SU-DHL-6 (cell line): ENCODE measurements around the gene PCDHGA12.

ENCODE experiments used
- H2AFZ ChIP-seq: fragments of 200-600 bp; sonication (generic); 2 replicates; pipeline ENCODE4 v1.6.1; 2014; ENCODE audit warnings: low read depth, mild to moderate bottlenecking, moderate library complexity, mixed read lengths, antibody characterized with exemption, low read length; ENCODE audit not compliant: severe bottlenecking
- H3F3A ChIP-seq: fragments of 200-600 bp; shearing (Covaris generic); 2 replicates; pipeline ENCODE4 v1.6.0; 2016; ENCODE audit warnings: antibody characterized with exemption, mild to moderate bottlenecking; ENCODE audit not compliant: insufficient read depth
- H3K27ac ChIP-seq: fragments of 200-600 bp; sonication (generic); 2 replicates; pipeline ENCODE4 v1.5.1; 2016; ENCODE audit warnings: low read depth, mild to moderate bottlenecking, low read length, moderate library complexity, mixed read lengths
- H3K27me3 ChIP-seq: fragments of 200-600 bp; sonication (generic), shearing (Covaris generic); 2 replicates; pipeline ENCODE4 v1.6.0; 2014; ENCODE audit warnings: mild to moderate bottlenecking, low read length
- H3K36me3 ChIP-seq: fragments of 200-600 bp; sonication (generic); 2 replicates; pipeline ENCODE4 v1.6.1; 2014; ENCODE audit warnings: mild to moderate bottlenecking, low read length, mixed read lengths
- H3K4me2 ChIP-seq: fragments of 300-600, 200-600 bp; shearing (Covaris generic), sonication (generic); 2 replicates; pipeline ENCODE4 v1.6.0; 2014; ENCODE audit warnings: low read length, low read depth, mild to moderate bottlenecking; ENCODE audit not compliant: poor library complexity, severe bottlenecking
- H3K4me3 ChIP-seq: fragments of 200-600 bp; sonication (generic); 2 replicates; pipeline ENCODE4 v1.5.1; 2014; ENCODE audit warnings: antibody characterized with exemption, low read length, mild to moderate bottlenecking, mixed read lengths; ENCODE audit not compliant: insufficient read depth, poor library complexity, severe bottlenecking
- H3K79me2 ChIP-seq: fragments of 200-600 bp; sonication (generic); 2 replicates; pipeline ENCODE4 v1.6.1; 2014; ENCODE audit warnings: mild to moderate bottlenecking, low read length, moderate library complexity; ENCODE audit not compliant: insufficient read depth
- H3K9ac ChIP-seq: fragments of 200-600 bp; sonication (generic); 2 replicates; pipeline ENCODE4 v1.7.0; 2014; ENCODE audit warnings: mild to moderate bottlenecking, low read length
- H3K9me2 ChIP-seq: fragments of 200-600 bp; sonication (generic); replicated peaks from 2 replicates; pipeline ENCODE4 v1.6.1; 2014; ENCODE audit warnings: low read length; ENCODE audit not compliant: insufficient read depth
- H3K9me3 ChIP-seq: fragments of 200-600 bp; sonication (generic); 2 replicates; pipeline ENCODE4 v1.6.1; 2014; ENCODE audit warnings: low read length, mixed read lengths; ENCODE audit not compliant: insufficient read depth
- H4K20me1 ChIP-seq: fragments of 200-600 bp; sonication (generic); 2 replicates; pipeline ENCODE4 v1.6.1; 2014; ENCODE audit warnings: low read depth, mild to moderate bottlenecking, antibody characterized with exemption, low read length, moderate library complexity, mixed read lengths
- CTCF ChIP-seq: fragments of 200-600 bp; sonication (generic); IDR thresholded peaks from one replicate; pipeline ENCODE4 v1.5.1; 2017; ENCODE audit warnings: antibody characterized with exemption, mild to moderate bottlenecking, low read length, moderate library complexity; ENCODE audit not compliant: insufficient read depth, poor library complexity, severe bottlenecking
- EZH2phosphoT487 ChIP-seq: fragments of 200-600 bp; sonication (generic), shearing (Covaris generic); conservative IDR thresholded peaks from 2 replicates; pipeline ENCODE4 v1.6.1; 2018; ENCODE audit warnings: mild to moderate bottlenecking, antibody characterized with exemption, low read length, moderate library complexity, mixed read lengths

Gene PCDHGA12

GRCh38 chr5:141440341-141440740 is 10.0 kb downstream of the PCDHGA12 start:
- TF ChIP-seq EZH2phosphoT487 (no peak), CTCF (no peak)
- no peaks in the 10 kb centered on the region for H4K20me1 ChIP-seq
- H2AFZ ChIP-seq: no peak overlapping the region
- no peaks in the 10 kb centered on the region for H3F3A ChIP-seq
- H3K9me2 ChIP-seq: no peaks in the 10 kb centered on the region
- H3K9me3 ChIP-seq: no peaks in the 10 kb centered on the region
- H3K36me3 ChIP-seq: no peaks in the 10 kb centered on the region
- no peak overlapping the region for H3K27ac ChIP-seq
- H3K79me2 ChIP-seq: no peaks in the 10 kb centered on the region
- H3K4me2 ChIP-seq: no peak overlapping the region
- H3K4me3 ChIP-seq: no peak overlapping the region
- no peaks in the 10 kb centered on the region for H3K27me3 ChIP-seq
- H3K9ac ChIP-seq: no peak overlapping the region

- no peak overlapping the region for H3K9ac ChIP-seq
- no peak overlapping the region for H2AFZ ChIP-seq
- H3K9me3 ChIP-seq: no peaks in the 10 kb centered on the region
- no peaks in the 10 kb centered on the region for H4K20me1 ChIP-seq
- H3F3A ChIP-seq: no peaks in the 10 kb centered on the region
- H3K4me3 ChIP-seq: no peak overlapping the region
- no peaks in the 10 kb centered on the region for H3K79me2 ChIP-seq
- H3K4me2 ChIP-seq: no peak overlapping the region
- no peaks in the 10 kb centered on the region for H3K27me3 ChIP-seq
- TF ChIP-seq CTCF (no peak), EZH2phosphoT487 (no peak)
- no peaks in the 10 kb centered on the region for H3K9me2 ChIP-seq
- no peaks in the 10 kb centered on the region for H3K36me3 ChIP-seq
- H3K27ac ChIP-seq: no peak overlapping the region
These were observed 11.4 kb downstream of the PCDHGA12 start for GRCh38 chr5:141441571-141442170.

- no peak for TF ChIP-seq CTCF
- no peak for TF ChIP-seq EZH2phosphoT487
- Histone ChIP-seq H3K27me3 (no peaks in the 10 kb centered on the region), H3K4me2 (no peak overlapping the region), H3K27ac (no peak overlapping the region), H4K20me1 (no peaks in the 10 kb centered on the region), H2AFZ (no peak overlapping the region), H3K79me2 (no peaks in the 10 kb centered on the region), H3K4me3 (no peak overlapping the region), H3K36me3 (no peaks in the 10 kb centered on the region), H3F3A (no peaks in the 10 kb centered on the region), H3K9me2 (no peaks in the 10 kb centered on the region), H3K9me3 (no peaks in the 10 kb centered on the region), H3K9ac (no peak overlapping the region)
These were observed 35.0 kb downstream of the PCDHGA12 start for GRCh38 chr5:141465351-141465750.
